Medulla oblongata (tissue), 1 donor: ENCODE data around the gene TGFB3.

ENCODE experiments used
- DNase-seq: peaks from one replicate; pipeline ENCODE4 v3.0.0-alpha.2; 2015; ENCODE audit errors: extremely low spot score

TGFB3 gene

GRCh38 chr14:75987201-75987970, 5.6 kb upstream of the TGFB3 start:
- DNase-seq = no peak

DNA sequence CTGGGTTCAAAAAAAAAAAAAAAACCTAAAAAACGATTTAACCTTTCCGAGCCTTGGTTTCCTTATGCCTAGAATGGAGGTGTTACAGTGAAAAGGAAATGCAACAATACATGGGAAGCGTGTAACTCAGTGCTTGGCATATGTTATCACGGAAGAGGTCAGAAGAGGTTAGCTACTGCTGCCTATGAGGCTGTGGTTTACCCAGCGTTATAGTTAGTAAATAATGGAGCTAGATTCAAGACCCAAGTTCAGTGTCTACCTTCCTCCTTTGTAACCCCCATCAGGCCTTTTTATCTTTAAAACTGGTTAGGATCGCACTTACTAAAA, 4.6 kb upstream of the TGFB3 start:
- DNase-seq = no peak

DNA sequence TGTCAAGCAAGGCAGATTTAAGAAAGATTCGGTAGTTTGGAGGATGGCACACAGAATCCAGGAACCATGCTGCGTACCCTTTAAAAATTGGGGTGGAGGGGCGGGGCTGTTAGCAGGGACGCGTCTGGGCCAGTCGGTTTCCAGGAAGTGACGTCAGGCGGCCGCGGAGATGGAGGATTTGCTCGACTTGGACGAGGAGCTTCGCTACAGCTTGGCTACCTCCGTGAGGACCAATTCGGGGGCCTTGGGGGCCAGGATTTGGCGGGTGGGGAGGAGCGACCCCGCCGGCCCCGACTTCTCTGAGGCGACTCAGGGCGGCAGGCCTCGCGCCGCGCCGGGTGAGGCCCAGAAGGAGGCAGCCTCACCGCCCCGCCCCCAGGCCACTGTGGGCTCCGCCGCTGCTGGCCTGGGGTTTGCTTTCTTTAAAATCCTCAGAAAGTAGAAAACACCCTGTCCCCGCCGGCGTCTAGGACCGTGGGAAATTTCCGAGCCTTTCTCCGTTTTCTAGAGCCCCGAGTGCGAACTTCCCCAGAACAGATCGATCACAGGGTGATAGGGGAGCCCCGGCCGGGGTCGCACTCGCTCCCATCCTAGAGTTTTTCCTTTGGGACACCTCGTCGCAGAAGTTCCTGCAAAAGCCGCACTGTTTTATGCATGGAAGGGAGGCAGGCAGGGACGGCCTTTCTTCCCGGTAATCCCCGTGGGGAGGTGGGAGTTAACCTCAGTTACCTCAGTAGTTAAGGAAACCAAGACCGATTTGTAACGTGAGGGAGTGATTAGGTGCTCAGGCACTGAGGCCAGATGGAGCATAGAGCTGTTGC, 4.0 kb upstream of the TGFB3 start, which contains the start of gene IFT43:
TSS of gene IFT43 (plus strand) at position 146 of the 821 bp plus-strand sequence. CDS start at position 170, 24 bp downstream.
- DNase-seq = peak; percentile 93

- no peak for DNase-seq
These were observed 2.9 kb upstream of the TGFB3 start for GRCh38 chr14:75984674-75985073.

- DNase-seq = no peak
These were observed 1.2 kb upstream of the TGFB3 start for GRCh38 chr14:75983019-75983358.

GRCh38 chr14:75982266-75983018, 647 bp upstream of the TGFB3 start:
- peak; percentile 92 for DNase-seq

DNA sequence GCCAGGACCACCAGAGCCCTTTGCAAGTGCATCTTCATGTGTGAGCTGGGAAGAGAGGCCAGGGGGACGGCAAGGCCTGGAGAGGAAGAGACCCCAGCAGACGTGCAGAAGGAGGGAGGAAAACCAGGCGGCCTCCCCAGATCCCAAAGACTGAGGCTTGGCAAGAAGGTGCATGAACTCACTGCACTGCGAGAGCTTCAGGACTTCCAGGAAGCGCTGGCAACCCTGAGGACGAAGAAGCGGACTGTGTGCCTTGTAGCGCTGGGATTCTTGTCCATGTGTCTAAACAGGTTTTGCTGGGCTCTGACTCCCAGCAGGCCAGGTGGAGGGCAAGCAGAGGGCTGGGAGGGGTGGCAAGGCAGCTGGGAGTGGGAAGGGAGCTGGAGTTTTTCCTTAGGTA, 939 bp downstream of the TGFB3 start:
- DNase-seq = no peak

DNA sequence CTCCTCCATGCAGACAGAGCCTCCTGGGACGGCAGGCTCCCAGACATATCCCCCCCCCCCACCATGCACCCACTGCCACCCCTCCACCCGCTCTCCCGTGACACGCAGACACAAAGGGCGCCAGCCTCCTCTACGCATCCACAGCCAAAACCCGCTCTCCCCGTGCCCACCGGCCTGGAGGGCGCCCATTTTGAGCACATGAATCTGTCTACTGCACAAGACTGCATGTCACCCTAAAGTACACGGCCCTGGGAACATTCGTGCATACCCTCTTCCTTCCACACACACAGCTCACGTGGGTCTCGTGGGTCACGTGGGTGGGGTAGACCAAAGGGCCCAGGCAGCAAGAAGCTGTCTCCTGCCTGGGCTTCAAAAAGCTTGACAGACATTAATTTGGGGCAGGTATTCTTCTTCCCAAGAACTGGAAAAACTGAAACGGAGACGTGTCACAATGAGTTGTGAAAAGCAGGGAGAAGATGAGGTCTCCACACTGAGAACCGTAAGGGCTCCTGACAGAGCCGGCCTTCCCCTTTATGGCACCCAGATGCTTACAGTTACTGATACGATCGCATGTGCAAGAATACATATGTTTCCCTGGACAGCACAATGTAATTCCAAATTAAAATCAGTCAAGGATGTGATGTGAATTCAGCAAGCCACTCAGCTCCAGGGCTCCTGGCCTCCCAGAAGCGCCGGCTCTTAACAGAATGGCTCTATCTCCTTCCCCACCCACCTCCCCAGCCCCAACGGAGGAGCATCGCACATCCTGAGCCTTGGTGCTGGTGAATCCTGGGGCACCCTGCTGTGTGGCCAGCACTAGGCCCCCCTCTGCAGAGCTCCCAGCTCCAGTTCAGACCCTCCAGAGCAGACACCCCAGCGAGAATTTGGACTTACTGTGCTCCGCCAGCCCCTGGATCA, 1.9 kb downstream of the TGFB3 start:
- DNase-seq = peak; percentile 48

DNA sequence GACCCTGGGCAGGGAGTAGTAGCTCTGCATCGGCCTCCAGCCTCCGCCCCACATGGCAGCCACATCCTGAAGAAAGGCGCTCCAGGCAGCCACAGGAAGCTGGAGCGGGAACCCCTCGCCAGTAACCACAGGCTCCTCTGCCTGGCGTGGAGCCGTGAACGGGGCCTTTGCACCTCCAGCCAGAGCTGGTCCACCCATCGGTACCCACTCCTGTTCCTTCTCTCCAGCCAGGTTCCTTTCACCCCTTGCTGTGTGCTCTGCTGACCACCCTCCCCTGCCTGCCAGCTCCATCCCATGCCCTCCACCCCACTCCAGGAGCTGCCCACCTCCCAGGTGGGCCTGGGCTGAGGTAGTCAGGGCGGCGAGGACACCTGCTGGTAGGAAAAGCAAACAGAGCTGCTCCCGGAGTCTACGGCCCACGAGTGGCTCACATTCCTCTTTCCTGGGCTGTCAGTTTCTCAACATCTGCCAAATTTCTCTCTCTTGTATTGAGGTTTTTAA, 2.7 kb downstream of the TGFB3 start:
- DNase-seq = peak; percentile 59

- no peak for DNase-seq
These were observed 3.5 kb downstream of the TGFB3 start for GRCh38 chr14:75978249-75978731.

GRCh38 chr14:75977582-75977943, 4.2 kb downstream of the TGFB3 start:
- no peak for DNase-seq

GRCh38 chr14:75976826-75977581, 4.8 kb downstream of the TGFB3 start:
- no peak for DNase-seq

- no peak for DNase-seq
These were observed 8.9 kb downstream of the TGFB3 start for GRCh38 chr14:75972801-75973421.

- DNase-seq = no peak
These were observed 10.3 kb downstream of the TGFB3 start for GRCh38 chr14:75971509-75971908.

- no peak for DNase-seq
These were observed 10.8 kb downstream of the TGFB3 start for GRCh38 chr14:75970989-75971388.

DNA sequence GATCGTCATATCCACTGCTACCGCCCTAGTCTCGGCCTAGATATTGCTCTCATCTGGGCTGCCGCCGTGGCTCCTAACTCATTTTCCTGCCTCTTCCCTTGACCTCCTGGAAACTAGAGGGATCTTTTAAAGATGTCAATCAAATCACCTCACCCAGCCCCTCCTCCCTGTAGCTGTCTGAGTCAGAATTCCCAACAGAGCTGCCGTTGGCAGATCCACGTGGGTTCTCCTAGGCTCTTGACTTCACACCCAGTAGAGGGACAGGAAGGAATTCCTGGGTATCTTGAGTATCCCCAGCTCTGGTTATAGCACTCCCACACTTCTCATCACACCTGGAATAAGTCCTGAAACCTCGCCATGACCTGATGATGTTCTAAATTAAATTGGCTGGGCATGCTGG, 11.9 kb downstream of the TGFB3 start:
- no peak for DNase-seq

GRCh38 chr14:75969126-75969525, 12.7 kb downstream of the TGFB3 start:
- no peak for DNase-seq

DNA sequence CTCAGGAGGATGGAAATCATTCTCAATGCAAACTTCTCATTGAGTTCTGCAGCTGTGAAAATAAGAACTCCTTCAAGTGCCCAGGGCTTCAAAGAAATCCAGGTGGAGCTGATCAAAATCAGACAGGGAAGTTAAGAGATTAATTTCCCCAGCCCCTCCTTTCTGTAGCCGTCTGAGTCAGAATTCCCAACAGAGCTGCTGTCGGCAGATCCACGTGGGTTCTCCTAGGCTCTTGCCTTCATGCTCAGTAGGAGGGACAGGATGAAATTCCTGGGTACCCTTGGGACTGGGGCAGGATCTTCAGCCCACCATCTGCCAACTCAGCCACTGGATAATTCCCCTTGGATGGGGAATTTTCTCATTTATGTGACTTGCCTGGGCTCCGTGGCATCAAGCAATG, 13.3 kb downstream of the TGFB3 start:
- no peak for DNase-seq

DNA sequence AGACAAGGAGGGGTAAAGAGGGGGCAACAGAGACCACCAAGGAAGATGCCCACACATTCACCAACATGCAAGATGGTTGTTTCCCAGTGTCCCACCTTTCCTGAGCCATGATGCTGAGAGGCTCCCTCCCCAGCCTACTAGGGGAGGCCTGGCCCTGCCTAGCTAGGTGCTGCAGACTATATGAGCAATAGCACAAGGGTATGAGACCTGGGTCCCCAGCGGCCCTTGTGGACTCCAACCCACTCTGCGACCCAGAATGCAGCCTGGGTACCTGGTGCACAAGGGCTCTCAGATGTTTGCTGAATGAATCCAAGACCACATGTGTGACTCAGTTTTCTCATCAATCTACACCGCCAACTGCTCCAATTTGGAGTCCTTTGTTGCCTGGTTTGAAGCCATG, 13.9 kb downstream of the TGFB3 start:
- DNase-seq = no peak

- DNase-seq = no peak
These were observed 20.1 kb downstream of the TGFB3 start for GRCh38 chr14:75961662-75962061.
